ENCODE measurements around the gene EFNA5. TPM values are rescaled to one million over a fixed set of nuclear protein-coding genes. Genes with fewer than 3 reads are reported as not detected.
A peak's percentile ranks its signal among the peaks of the same experiment; 100 is the strongest.

EFNA5 gene
- total and polyA plus RNA-seq, 8 donors = 0.29 to 187 (median 3.1) TPM

DNA sequence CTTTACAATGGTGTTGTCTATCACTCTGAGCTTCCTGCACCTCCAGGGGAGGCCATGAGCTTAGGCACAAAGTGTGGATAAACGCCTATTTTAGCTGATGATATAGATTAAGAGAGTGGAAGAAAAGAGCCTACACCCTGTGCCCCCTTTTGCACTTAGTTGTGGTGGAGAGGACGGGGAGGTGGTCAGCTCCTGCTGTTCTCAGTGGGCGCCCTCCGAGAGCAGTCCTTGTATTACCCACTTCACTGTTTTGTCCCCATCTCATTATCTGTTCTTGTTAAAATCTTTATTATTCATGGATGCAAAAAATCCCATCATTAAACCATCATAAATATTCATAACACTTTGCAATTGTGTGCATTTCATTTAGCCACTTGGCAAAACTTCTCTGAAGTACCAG lies 303.3 kb downstream of the EFNA5 start:
- Histone ChIP-seq H3K36me3 (no peaks in the 10 kb centered on the region), H3K27me3 (no peaks in the 10 kb centered on the region), H3K4me1 (no peaks in the 10 kb centered on the region), H3K4me3 (no peak overlapping the region), H3K9me3 (no peaks in the 10 kb centered on the region), H3K27ac (no peak overlapping the region)
- TF ChIP-seq POLR2A (IDR thresholded peaks at IDR 0.05) = no peak
- no peak for TF ChIP-seq EP300 (IDR thresholded peaks at IDR 0.05)
- TF ChIP-seq, protein P1, sequence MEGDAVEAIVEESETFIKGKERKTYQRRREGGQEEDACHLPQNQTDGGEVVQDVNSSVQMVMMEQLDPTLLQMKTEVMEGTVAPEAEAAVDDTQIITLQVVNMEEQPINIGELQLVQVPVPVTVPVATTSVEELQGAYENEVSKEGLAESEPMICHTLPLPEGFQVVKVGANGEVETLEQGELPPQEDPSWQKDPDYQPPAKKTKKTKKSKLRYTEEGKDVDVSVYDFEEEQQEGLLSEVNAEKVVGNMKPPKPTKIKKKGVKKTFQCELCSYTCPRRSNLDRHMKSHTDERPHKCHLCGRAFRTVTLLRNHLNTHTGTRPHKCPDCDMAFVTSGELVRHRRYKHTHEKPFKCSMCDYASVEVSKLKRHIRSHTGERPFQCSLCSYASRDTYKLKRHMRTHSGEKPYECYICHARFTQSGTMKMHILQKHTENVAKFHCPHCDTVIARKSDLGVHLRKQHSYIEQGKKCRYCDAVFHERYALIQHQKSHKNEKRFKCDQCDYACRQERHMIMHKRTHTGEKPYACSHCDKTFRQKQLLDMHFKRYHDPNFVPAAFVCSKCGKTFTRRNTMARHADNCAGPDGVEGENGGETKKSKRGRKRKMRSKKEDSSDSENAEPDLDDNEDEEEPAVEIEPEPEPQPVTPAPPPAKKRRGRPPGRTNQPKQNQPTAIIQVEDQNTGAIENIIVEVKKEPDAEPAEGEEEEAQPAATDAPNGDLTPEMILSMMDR (IDR thresholded peaks at IDR 0.05) = no peak
- TF ChIP-seq POLR2AphosphoS5 (IDR thresholded peaks at IDR 0.05) = no peak
- intact Hi-C loops (cut with DNase I; ENCODE audit: low total_unique reads) = no loop called here
- WGBS, 5 donors = 86 to 89% (median 88%) methylated on average over 4 of the region's 4 CpGs
- DNase-seq = no peak

DNA sequence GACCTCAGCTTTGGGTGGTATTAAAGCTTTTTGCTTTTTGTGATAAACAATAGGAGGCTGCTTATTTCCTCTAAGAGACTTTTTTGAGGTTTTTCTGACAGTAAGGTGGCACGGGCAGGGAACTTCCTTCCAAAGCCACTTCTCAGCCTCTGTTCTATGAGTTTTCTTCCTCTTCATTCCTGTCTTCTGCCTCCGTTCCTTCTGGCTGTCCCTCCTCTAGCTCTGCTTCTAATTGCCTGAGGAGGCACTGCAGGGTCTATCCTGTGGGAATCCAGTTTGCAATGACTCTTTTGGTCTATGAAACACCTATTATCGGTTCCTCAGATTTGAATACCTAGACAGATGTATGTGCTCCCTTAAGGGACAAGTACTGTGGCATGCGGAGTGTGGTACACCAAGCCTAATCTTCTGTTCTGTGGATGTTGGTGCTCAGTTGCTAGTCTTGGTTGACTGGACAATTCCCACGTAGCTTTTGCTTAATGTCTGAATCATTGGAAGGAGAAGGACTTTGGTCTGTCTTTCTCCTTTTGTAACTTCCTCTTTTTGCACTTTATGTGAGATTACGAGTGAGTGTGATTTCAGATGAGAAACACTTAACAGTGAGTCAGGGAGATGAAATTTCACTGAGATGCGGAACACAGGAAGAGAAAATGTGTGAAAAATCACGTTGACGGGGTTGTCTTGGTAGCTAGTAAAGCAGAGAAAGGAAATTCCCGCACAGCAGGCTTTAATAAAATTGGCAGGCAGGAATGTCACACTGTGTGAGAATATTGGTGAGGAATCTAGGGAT lies 305.2 kb downstream of the EFNA5 start:
- H3K9me3 ChIP-seq = no peaks in the 10 kb centered on the region
- H3K27ac ChIP-seq = no peak overlapping the region
- DNase-seq = peak in 1 of 2 donors; percentile 9
- intact Hi-C loops (cut with DNase I; ENCODE audit: low total_unique reads) = no loop called here
- no peaks in the 10 kb centered on the region for H3K27me3 ChIP-seq
- H3K4me1 ChIP-seq = no peaks in the 10 kb centered on the region
- no peak overlapping the region for H3K4me3 ChIP-seq
- 75 to 86% (median 80%) methylated on average over 10 of the region's 10 CpGs for WGBS, 5 donors
- TF ChIP-seq POLR2A (IDR thresholded peaks at IDR 0.05) (no peak), EP300 (IDR thresholded peaks at IDR 0.05) (no peak), POLR2AphosphoS5 (IDR thresholded peaks at IDR 0.05) (no peak)
- TF ChIP-seq, protein P1 (IDR thresholded peaks at IDR 0.05) = no peak
- no peaks in the 10 kb centered on the region for H3K36me3 ChIP-seq

DNA sequence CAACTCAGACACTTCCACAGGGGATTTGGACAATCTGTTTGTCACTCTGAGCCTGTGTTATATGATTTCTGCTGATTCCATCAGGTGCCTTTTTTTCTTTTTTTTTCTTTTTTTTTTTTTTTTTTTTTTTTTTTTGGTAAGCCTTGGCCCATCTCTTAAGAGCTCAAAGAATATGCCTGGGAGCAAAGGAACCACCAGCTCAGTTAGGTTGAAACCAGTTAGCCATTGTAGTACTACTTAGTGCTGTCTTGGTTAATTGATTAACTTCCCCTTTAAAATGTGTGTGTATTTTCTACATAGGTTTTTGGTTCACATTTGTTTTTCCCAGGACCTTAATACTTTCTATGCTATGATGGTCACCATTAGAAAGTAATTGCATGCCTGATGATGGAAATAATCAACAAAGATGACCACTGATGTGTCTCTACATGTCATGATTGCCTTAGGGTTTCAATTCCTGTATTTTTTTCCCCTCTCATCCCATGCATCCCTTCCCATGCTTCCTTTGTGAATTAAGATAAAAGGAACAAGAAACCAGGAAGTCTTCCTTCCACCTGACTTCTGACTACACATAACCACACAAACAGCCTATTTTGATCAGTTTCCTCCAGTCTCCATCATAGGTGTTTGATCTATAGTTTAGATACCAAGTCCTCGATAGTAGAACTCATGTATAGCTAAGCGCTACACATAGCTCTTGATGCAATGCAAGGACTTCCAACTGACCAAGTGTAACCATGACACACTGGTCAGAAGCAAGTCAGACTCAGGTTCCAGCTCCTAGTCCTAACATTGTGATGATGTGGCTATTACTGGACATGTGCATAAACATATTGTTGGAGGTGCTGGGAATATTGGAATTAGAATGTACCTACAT lies 306.1 kb downstream of the EFNA5 start:
- H3K27me3 ChIP-seq = no peaks in the 10 kb centered on the region
- intact Hi-C loops (cut with DNase I; ENCODE audit: low total_unique reads) = no loop called here
- no peak overlapping the region for H3K27ac ChIP-seq
- no peaks in the 10 kb centered on the region for H3K36me3 ChIP-seq
- no peak for TF ChIP-seq POLR2AphosphoS5 (IDR thresholded peaks at IDR 0.05)
- no peak for TF ChIP-seq EP300 (IDR thresholded peaks at IDR 0.05)
- TF ChIP-seq POLR2A (IDR thresholded peaks at IDR 0.05) = no peak
- TF ChIP-seq, protein P1 (IDR thresholded peaks at IDR 0.05) = no peak
- peaks cover 0 to 3% (median 0%) of the 10 kb centered on the region in 4 donors for H3K4me1 ChIP-seq
- H3K4me3 ChIP-seq = no peak overlapping the region
- 91 to 100% (median 95%) methylated on average over 2 of the region's 2 CpGs for WGBS, 5 donors
- DNase-seq = no peak
- no peaks in the 10 kb centered on the region for H3K9me3 ChIP-seq

DNA sequence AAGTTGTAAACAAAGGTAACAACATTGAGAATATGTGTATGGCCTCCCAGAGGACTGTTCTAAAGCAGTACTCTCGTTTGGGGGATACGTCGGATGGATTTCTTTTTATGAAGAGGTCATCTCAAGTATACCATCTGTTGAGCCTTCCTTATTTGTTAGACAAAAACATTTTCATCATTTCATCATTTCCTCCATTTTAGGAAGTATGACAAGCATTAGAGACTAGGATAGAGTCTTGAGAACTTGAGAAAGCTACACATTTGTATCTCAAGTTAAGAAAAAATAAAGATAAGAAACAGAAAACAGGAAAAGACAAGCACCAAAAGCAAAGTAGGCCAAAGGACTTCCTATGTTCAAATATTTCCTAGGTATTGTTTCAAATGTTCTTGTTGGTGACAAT lies 307.0 kb downstream of the EFNA5 start:
- Histone ChIP-seq H3K9me3 (no peaks in the 10 kb centered on the region), H3K4me1 (peaks cover 0 to 9% (median 4%) of the 10 kb centered on the region in 4 donors), H3K27ac (no peak overlapping the region), H3K27me3 (no peaks in the 10 kb centered on the region), H3K36me3 (no peaks in the 10 kb centered on the region), H3K4me3 (no peak overlapping the region)
- no peak for TF ChIP-seq EP300 (IDR thresholded peaks at IDR 0.05)
- TF ChIP-seq POLR2A (IDR thresholded peaks at IDR 0.05) = no peak
- no peak for TF ChIP-seq POLR2AphosphoS5 (IDR thresholded peaks at IDR 0.05)
- TF ChIP-seq, protein P1 (IDR thresholded peaks at IDR 0.05) = no peak
- DNase-seq = no peak
- 78 to 92% (median 91%) methylated on average over 3 of the region's 3 CpGs for WGBS, 5 donors
- intact Hi-C loops (cut with DNase I; ENCODE audit: low total_unique reads) = no loop called here
